ENCODE results near the gene EPHX1.
A peak's percentile ranks its signal among the peaks of the same experiment; 100 is the strongest.
"Not testable (repeated sequence)": the region's sequence is repeated elsewhere in the genome, so short reads cannot be mapped to it uniquely, and the experiment has no call there.

EPHX1 gene

DNA sequence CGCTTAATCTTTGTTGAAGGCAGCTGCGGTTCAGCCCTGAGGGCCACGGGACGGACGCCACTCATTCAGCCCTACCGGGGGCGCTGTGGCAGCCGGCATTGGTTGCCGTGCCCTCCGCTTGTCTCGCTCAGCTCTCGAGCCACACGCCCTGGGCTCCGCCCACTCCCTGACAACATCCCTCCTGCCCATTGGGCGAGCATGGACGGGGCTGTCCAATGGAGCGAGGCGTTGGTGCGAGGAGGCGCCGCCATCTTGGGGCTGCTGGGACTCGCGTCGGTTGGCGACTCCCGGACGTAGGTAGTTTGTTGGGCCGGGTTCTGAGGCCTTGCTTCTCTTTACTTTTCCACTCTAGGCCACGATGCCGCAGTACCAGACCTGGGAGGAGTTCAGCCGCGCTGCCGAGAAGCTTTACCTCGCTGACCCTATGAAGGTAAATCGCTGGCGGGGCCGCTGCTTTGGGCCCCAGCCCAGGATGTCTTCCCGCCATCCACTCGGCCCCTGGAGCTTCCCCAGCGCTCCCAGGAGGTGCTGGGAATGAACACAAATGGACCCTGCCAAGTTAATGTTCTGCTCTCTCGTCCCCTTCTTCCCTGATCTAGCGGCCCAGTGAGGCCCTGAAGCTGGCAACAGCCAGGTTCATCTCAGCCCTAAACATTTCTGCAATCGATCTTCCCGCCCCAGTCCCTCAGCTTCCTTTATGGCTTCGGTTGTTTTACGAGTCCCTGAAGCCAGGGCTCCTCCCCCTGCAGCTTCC is 32.2 kb upstream of the EPHX1 start, which contains the start of gene SRP9:
Gene SRP9, plus strand, starts transcription at position 244 of the 754 bp plus-strand sequence. Its CDS starts 115 bp downstream, at position 359.
- peak; percentile 100 for DNase-seq

GRCh38 chr1:225778337-225778669 is 31.6 kb upstream of the EPHX1 start:
- no peak for DNase-seq

GRCh38 chr1:225779165-225779564 is 30.8 kb upstream of the EPHX1 start:
- not testable (repeated sequence) for DNase-seq

GRCh38 chr1:225780134-225780533 is 29.8 kb upstream of the EPHX1 start:
- DNase-seq: no peak

- no peak for DNase-seq
Observed at GRCh38 chr1:225780630-225781029, 29.3 kb upstream of the EPHX1 start.

DNA sequence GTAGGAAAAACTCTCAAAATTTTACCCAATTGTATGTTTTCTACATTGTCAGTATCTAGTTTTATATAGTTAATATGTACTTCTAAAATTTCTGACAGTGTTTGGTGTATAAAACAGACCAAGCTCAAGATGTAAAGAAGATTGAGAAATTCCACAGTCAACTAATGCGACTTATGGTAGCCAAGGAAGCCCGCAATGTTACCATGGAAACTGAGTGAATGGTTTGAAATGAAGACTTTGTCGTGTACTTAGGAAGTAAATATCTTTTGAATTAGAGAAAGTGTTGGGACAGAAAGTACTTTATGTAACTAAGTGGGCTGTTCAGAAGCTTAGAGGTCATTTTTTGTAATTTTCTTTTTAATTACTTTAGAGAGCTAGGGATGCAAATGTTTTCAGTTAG is 20.8 kb upstream of the EPHX1 start:
- not testable (repeated sequence) for DNase-seq

DNA sequence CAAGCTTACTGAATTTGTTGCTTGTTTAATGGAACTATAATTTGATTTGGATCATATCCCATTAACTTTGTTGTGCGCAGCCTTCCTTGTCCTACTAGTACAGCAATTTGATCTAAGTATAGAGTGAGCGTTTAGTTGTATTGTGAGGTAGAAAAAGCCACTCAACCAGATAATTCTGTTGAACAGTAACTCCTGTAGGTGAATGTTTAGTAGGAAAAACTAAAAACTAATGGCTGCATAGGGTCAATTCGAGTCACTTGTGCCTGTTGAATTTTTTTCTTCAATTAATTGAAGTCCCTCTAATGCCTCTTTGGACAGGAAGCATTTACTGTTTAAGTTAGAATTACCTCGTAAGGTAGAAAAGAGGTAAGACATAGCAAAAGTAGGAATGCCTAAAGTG is 15.0 kb upstream of the EPHX1 start:
- DNase-seq: no peak

- DNase-seq: not testable (repeated sequence)
Observed at GRCh38 chr1:225796097-225796496, 13.8 kb upstream of the EPHX1 start.

DNA sequence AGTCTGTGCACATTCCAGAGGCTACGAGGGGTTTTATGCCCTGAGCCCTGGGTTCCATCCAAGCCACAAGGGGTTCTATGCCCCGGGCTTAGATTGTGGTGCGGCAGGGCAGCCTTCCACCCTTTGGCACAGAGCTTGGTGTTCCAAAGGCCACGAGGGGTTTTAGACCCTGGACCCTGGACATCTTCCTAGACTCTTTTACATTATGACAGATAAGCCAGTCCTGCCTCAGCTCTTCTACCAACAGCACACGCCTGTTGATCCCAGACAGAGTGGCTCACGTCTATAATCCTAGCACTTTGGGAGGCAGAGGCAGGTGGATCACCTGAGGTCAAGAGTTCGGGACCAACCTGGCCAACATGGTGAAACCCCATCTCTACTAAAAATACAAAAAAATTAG is 8.8 kb upstream of the EPHX1 start:
- DNase-seq: not testable (repeated sequence)

GRCh38 chr1:225806249-225806648 is 3.7 kb upstream of the EPHX1 start:
- no peak for DNase-seq

- DNase-seq: not testable (repeated sequence)
Observed at GRCh38 chr1:225806736-225807135, 3.2 kb upstream of the EPHX1 start.

- DNase-seq: no peak
Observed at GRCh38 chr1:225808136-225808535, 1.8 kb upstream of the EPHX1 start.

GRCh38 chr1:225810579-225811538 is 935 bp downstream of the EPHX1 start:
- DNase-seq: peak; percentile 70

GRCh38 chr1:225811622-225812487 is 1.9 kb downstream of the EPHX1 start:
- no peak for DNase-seq

GRCh38 chr1:225812488-225813213 is 2.7 kb downstream of the EPHX1 start:
- DNase-seq: no peak

DNA sequence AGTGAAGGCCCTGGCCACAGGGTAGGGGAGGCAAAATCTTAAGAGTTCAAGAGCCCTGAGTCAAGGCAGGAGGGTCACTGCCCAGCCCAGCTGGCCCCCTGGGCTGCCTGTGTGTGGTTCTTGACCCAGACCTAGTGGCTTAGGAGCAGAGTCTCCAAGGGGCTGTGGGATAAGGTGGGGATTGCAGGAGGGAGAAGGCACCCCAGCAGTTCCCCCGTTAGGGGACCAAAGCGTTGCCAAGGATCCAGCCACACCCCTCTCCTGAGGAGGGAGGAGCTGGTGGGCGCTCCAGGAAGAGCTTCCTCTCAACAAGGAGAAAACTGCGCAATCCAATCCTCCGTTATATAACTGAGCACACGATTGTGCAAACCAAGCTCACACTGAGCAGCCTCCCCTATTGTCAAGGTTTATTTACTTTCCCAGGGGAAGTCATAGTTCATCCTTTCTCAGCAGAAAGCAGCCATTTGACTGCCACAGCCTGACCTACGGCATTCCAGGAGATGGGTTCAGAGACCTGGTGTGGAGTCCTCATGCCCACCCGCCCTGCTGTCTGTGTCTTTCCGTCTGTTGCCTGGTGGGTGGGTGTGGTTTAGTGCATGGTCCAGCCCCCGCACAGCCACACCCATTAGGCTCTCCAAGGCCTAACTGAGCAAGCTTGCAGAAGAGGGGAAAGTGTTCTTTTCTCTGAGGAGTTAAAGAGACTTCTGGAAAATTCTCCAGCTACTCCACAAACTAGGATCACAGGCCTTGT is 3.5 kb downstream of the EPHX1 start:
- peak; percentile 53 for DNase-seq

- no peak for DNase-seq
Observed at GRCh38 chr1:225814381-225814780, 4.5 kb downstream of the EPHX1 start.

DNA sequence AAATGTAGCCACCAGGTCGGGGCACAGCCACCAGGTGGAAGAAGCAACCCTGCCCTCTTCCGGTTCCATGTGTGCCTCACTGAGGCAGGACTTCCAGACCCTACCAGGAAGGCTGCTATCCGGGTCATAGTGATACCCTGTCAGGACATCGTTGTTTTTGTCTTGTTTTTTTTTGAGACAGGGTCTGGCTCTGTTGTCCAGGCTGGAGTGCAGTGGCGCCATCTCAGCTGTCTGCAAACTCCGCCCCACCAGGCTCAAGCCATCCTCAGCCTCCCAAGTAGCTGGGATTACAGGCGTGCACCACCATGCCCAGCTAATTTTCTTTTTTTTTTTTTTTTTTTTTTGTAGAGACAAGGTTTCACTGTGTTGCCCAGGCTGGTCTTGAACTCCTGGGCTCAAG is 5.2 kb downstream of the EPHX1 start:
- not testable (repeated sequence) for DNase-seq

DNA sequence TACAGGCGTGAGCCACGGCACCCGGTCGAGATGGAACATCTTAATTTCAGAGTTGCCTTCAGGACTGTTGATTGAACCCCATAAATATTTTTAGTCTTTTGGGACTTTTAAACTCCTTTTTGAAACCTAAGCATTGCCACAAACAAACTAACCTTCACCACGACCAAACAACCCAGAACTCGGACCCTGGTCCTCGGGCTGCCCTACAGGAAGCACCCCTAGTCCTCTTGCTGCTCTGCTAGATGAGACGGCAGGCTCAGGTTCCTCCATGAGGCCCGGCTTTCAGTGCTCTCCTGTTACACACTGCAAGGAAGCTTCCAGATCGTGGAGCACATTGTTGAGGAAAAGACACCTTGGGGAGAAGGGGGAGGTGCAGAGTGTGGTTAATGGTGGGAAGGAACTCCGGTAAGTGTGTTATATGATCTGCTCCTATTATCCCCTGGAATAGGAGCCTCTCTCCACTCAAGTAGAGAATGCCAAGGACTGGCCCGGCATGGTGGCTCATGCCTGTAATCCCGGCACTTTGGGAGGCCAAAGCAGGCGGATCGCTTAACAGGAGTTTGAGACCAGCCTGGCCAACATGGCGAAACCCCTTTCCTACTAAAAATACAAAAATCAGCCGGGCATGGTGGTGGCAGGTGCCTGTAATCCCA is 5.7 kb downstream of the EPHX1 start:
- no peak for DNase-seq

DNA sequence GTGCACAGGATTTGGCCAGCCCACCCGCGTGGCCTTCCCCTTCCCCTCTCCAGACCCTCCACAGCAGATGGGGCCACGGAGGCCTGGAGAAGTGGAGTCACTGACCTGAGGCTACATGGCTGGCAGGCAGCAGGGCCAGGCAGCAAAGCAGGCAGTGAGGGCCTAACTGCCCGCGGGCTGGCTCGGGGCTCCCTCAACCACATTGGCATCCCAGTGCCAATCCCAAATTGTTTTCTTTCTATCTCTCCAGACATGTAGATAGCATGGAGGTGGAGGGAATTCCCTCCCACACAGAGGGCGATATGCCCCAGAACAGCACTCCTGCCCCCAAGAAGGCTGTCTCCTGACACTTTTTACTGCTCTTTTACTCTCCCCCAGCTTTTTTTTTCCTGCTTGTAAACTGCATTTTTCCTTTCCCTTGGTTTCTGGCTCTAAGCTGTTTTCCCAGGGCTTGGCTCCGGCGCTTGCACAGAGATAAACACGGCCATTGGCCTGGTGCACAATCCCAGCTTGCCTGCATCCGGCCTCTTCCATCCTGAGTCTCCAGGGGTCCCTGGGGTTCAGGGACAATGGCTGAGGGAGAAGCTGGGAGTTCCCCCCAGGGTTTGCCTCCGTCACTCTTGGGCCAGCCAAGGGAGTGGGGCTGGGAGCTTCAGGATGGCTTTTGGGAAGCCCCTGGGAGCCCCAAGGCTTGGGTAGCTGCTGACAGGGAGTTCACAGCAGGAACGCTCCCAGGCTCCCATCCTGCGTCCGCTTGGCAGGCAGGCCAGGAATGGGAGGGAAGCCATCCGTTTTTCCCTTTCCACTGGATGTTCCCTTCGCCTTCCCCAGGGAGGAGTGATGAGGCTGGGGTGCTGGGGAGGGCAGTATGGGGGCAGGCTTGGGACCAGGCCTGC is 7.0 kb downstream of the EPHX1 start:
- DNase-seq: peak; percentile 75

Data from right hindlimb (tissue), 1 donor.